OCI-M1 (cell line): ENCODE measurements around the gene HOXB4.

Source experiments
- DNase-seq: peaks from one replicate; lab custom pipeline; 2025; lab: John Stamatoyannopoulos, UW

HOXB4 gene

GRCh38 chr17:48528936-48529682 is 49.0 kb downstream of the HOXB4 start:
- no peak for DNase-seq

- DNase-seq, result no peak
Observed at GRCh38 chr17:48528153-48528935, 49.8 kb downstream of the HOXB4 start.

- no peak for DNase-seq
Observed at GRCh38 chr17:48527547-48527932, 50.6 kb downstream of the HOXB4 start.

- DNase-seq, result no peak
Observed at GRCh38 chr17:48526608-48527546, 51.3 kb downstream of the HOXB4 start.
